Upper lobe of left lung (tissue), 4 donors: Measurements from ENCODE around the gene CCT5.

ENCODE experiments used
- CTCF ChIP-seq, 6 experiments: fragments of 450-650 bp in 4 of 6; fragments of 200-600 bp in 2 of 6; sonication (generic) in 2 of 6; IDR thresholded peaks; one replicate each; pipeline ENCODE4 v1.5.1; 2016 to 2019; ENCODE audit warnings: antibody characterized with exemption in 6 of 6
- EP300 ChIP-seq, 4 donors: sonication (generic); formaldehyde crosslinking; IDR thresholded peaks; one replicate each; pipeline ENCODE4 v1.5.1; 2017; ENCODE audit warnings: antibody characterized with exemption in 4 of 4, control low read depth in 2 of 4
- POLR2AphosphoS5 ChIP-seq, 2 donors: sonication (generic); formaldehyde crosslinking; IDR thresholded peaks; one replicate each; pipeline ENCODE4 v1.5.1; 2017; ENCODE audit warnings: antibody characterized with exemption in 2 of 2

GRCh38 chr5:10311595-10312425 is 61.7 kb downstream of the CCT5 start:
- TF ChIP-seq CTCF (IDR thresholded peaks at IDR 0.05) = no peak
- no peak for TF ChIP-seq EP300 (IDR thresholded peaks at IDR 0.05)
- no peak for TF ChIP-seq POLR2AphosphoS5 (IDR thresholded peaks at IDR 0.05)
